Measurements from ENCODE around the gene PPARG.

- TF ChIP-seq CTCF (IDR thresholded peaks at IDR 0.05) (no peak), POLR2A (IDR thresholded peaks at IDR 0.05) (no peak)
These were observed 103.4 kb downstream of the PPARG start for GRCh38 chr3:12392101-12392878.

Measured in stomach (tissue), 4 donors.